OCI-LY7 (cell line): ENCODE results near the gene CBX8. TPM values are rescaled to one million over a fixed set of nuclear protein-coding genes. Genes with fewer than 3 reads are reported as not detected.

ENCODE experiments used
- BruUV-seq: library from RNA; stranded (reverse); fragments of 400-500 nt; replicated peaks from 2 replicates; lab custom pipeline; 2021; lab: Mats Ljungman, UMichigan
- CTCF ChIA-PET: fragments of 300-600 bp; sonication (Branson Sonifier 250); formaldehyde crosslinking; loops from one replicate; lab custom pipeline; 2022; ENCODE audit warnings: antibody characterized with exemption; ENCODE audit not compliant: unreplicated experiment; lab: Charles Lee
- POLR2A ChIA-PET: fragments of 300-600 bp; sonication (Branson Sonifier 250); formaldehyde crosslinking; loops from one replicate; lab custom pipeline; 2022; ENCODE audit warnings: antibody characterized with exemption; lab: Charles Lee
- DNase-seq: peaks from one replicate; pipeline ENCODE4 v3.0.0-alpha.2; 2015; ENCODE audit warnings: low spot score
- H2AFZ ChIP-seq: fragments of 200-600 bp; sonication (generic), shearing (Covaris generic); 2 replicates; pipeline ENCODE4 v1.6.1; 2014; ENCODE audit warnings: mild to moderate bottlenecking, antibody characterized with exemption, low read length, moderate library complexity
- H3K27ac ChIP-seq: fragments of 200-600 bp; sonication (generic); 2 replicates; pipeline ENCODE4 v1.5.1; 2014; ENCODE audit warnings: mixed run types, low read depth, mild to moderate bottlenecking, moderate library complexity, low read length, inconsistent platforms; ENCODE audit not compliant: poor library complexity, severe bottlenecking
- H3K36me3 ChIP-seq: fragments of 200-600 bp; sonication (generic); 2 replicates; pipeline ENCODE4 v1.6.1; 2014; ENCODE audit warnings: mild to moderate bottlenecking, antibody characterized with exemption, low read length, moderate library complexity, mixed read lengths; ENCODE audit not compliant: insufficient read depth
- H3K4me1 ChIP-seq: fragments of 200-600 bp; sonication (generic); 2 replicates; pipeline ENCODE4 v1.5.1; 2014; ENCODE audit warnings: mild to moderate bottlenecking, low read length; ENCODE audit not compliant: insufficient read depth, poor library complexity, severe bottlenecking
- H3K4me2 ChIP-seq: fragments of 200-600 bp; sonication (generic); 2 replicates; pipeline ENCODE4 v1.6.1; 2014; ENCODE audit warnings: mild to moderate bottlenecking, low read length
- H3K4me3 ChIP-seq: fragments of 200-600 bp; sonication (generic); 2 replicates; pipeline ENCODE4 v1.5.1; 2014; ENCODE audit warnings: mild to moderate bottlenecking, low read depth, low read length; ENCODE audit not compliant: poor library complexity, severe bottlenecking
- H3K79me2 ChIP-seq: fragments of 200-600 bp; sonication (generic); 2 replicates; pipeline ENCODE4 v1.6.1; 2016; ENCODE audit warnings: low read depth, mild to moderate bottlenecking, low read length, moderate library complexity, mixed read lengths; ENCODE audit not compliant: insufficient read depth
- H3K9me2 ChIP-seq: fragments of 200-600 bp; sonication (generic); 2 replicates; pipeline ENCODE4 v1.6.1; 2016; ENCODE audit warnings: mild to moderate bottlenecking, low read length, mixed read lengths; ENCODE audit not compliant: insufficient read depth
- H3K9me3 ChIP-seq: fragments of 200-600 bp; sonication (generic); 2 replicates; pipeline ENCODE4 v1.6.1; 2014; ENCODE audit warnings: mild to moderate bottlenecking, mixed run types, low read length, mixed read lengths
- H4K20me1 ChIP-seq: fragments of 200-600 bp; sonication (generic); 2 replicates; pipeline ENCODE4 v1.6.1; 2014; ENCODE audit warnings: mild to moderate bottlenecking, antibody characterized with exemption, low read length, moderate library complexity, mixed read lengths; ENCODE audit not compliant: insufficient read depth
- EZH2phosphoT487 ChIP-seq: fragments of 200-600 bp; sonication (generic); IDR thresholded peaks from 2 replicates; pipeline ENCODE4 v1.6.1; 2018; ENCODE audit warnings: low read depth, borderline replicate concordance, mild to moderate bottlenecking, mixed run types, antibody characterized with exemption, low read length, moderate library complexity, mixed read lengths
- intact Hi-C: fragments of 100-400 bp; cut with micrococcal nuclease; formaldehyde crosslinking; loops from one replicate; pipeline ENCODE4 v1.10.0; 2022; ENCODE audit not compliant: unreplicated experiment
- total RNA-seq, 2 experiments: library from RNA; depleted of rRNA in 1 of 2; stranded (reverse); fragments of >200 nt in 1 of 2; shearing (Covaris generic) in 1 of 2; gene quantifications; 2 replicates each; pipeline ENCODE4 v1.2.3, GENCODE V29; 2014 to 2022
- TF ChIP-seq, protein P1 (sequence below): fragments of 200-600 bp; sonication (generic); conservative IDR thresholded peaks from 2 replicates; pipeline ENCODE4 v1.5.1; 2014; ENCODE audit warnings: mild to moderate bottlenecking, antibody characterized with exemption, low read length, moderate library complexity, mixed read lengths

The CBX8 gene
- total RNA-seq, 2 experiments from 2014 or later, result 7.5 to 16.3 TPM

- Histone ChIP-seq H3K9me3 (no peaks in the 10 kb centered on the region), H3K4me1 (peaks cover 24% of the 10 kb centered on the region), H3K36me3 (peaks cover 35% of the 10 kb centered on the region), H4K20me1 (peaks cover 13% of the 10 kb centered on the region), H3K9me2 (no peaks in the 10 kb centered on the region), H3K4me3 (peak within 1 kb of the TSS; percentile 84), H2AFZ (peak within 1 kb of the TSS; percentile 61; the same call in 1 of the 2 replicates), H3K27ac (peak within 1 kb of the TSS; percentile 91), H3K4me2 (peak within 1 kb of the TSS; percentile 91), H3K79me2 (peaks cover 30% of the 10 kb centered on the region)
- no TSS peak for BruUV-seq
- POLR2A ChIA-PET, result interaction anchor here (0.6 to 1.1 kb wide), 7 partner anchors 12 to 154 kb away, joined by 3 to 8 read pairs (median 3); no protein-coding TSS in a partner anchor
- intact Hi-C loops, result loop anchor here (5.0 kb wide), 1 partner anchor 153 kb away; no protein-coding TSS in a partner anchor
- TF ChIP-seq, protein P1, sequence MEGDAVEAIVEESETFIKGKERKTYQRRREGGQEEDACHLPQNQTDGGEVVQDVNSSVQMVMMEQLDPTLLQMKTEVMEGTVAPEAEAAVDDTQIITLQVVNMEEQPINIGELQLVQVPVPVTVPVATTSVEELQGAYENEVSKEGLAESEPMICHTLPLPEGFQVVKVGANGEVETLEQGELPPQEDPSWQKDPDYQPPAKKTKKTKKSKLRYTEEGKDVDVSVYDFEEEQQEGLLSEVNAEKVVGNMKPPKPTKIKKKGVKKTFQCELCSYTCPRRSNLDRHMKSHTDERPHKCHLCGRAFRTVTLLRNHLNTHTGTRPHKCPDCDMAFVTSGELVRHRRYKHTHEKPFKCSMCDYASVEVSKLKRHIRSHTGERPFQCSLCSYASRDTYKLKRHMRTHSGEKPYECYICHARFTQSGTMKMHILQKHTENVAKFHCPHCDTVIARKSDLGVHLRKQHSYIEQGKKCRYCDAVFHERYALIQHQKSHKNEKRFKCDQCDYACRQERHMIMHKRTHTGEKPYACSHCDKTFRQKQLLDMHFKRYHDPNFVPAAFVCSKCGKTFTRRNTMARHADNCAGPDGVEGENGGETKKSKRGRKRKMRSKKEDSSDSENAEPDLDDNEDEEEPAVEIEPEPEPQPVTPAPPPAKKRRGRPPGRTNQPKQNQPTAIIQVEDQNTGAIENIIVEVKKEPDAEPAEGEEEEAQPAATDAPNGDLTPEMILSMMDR, result peak; percentile 78
- no peak for TF ChIP-seq EZH2phosphoT487
- DNase-seq, result peak; percentile 98
- CTCF ChIA-PET, result interaction anchor here (0.6 to 1.0 kb wide), 5 partner anchors 10 to 1470 kb away, joined by 3 to 6 read pairs (median 4); no protein-coding TSS in a partner anchor
Measured at GRCh38 chr17:79839356-79840268, 42.7 kb upstream of the CBX8 start, which contains the start of gene CBX4. Gene CBX4, minus strand, starts transcription at chr17:79839440. Its CDS starts 189 bp downstream, at chr17:79839251.

- Histone ChIP-seq H2AFZ (no peak overlapping the region), H3K36me3 (peaks cover 44% of the 10 kb centered on the region), H3K79me2 (peaks cover 30% of the 10 kb centered on the region), H3K9me2 (no peaks in the 10 kb centered on the region), H3K9me3 (no peaks in the 10 kb centered on the region), H3K4me1 (peaks cover 24% of the 10 kb centered on the region), H3K27ac (peak overlapping the region; percentile 91), H4K20me1 (peaks cover 13% of the 10 kb centered on the region), H3K4me2 (peak overlapping the region; percentile 91), H3K4me3 (peak overlapping the region; percentile 84)
- no TSS peak for BruUV-seq
- POLR2A ChIA-PET, result interaction anchor here (0.6 to 1.1 kb wide), 8 partner anchors 13 to 155 kb away, joined by 3 to 8 read pairs (median 4); no protein-coding TSS in a partner anchor
- TF ChIP-seq, protein P1, result no peak
- no peak for TF ChIP-seq EZH2phosphoT487
- DNase-seq, result peak; percentile 80
- intact Hi-C loops, result loop anchor here (5.0 kb wide), 1 partner anchor 154 kb away; no protein-coding TSS in a partner anchor
- CTCF ChIA-PET, result interaction anchor here (0.6 to 1.0 kb wide), 6 partner anchors 10 to 1469 kb away, joined by 3 to 6 read pairs (median 4); no protein-coding TSS in a partner anchor
Measured at GRCh38 chr17:79838522-79839274, 41.8 kb upstream of the CBX8 start.
